ENCODE data around the gene FAM216A.

FAM216A gene

DNA sequence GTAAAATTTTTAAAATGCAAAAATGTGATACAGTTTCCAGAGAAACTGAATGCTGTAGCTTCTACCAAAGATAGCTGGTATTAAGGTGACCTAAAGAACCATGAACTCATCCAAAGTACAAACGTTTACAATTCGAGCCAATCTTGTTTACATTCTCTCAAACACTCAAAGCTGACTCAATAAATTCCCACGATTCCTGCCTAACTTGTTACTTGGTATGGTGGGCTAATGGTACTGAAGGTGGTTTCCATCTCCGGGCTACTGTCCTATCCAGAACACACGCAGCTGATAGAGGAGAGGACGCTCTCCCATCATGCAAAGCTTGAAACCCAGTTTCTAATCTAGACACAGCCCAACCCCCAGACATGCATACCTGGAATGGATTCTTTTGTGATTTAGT is 65.0 kb downstream of the FAM216A start:
- H2BK12ac ChIP-seq (ENCODE audit: low read length) = no peak overlapping the region
- H3K27me3 ChIP-seq (ENCODE audit: control insufficient read depth in 3 of 3, insufficient read depth in 3 of 3, low read depth in 1 of 3, low read length in 3 of 3) = no peaks in the 10 kb centered on the region
- H3K9me3 ChIP-seq (replicated peaks in 1 of 2; ENCODE audit: control insufficient read depth in 2 of 2, insufficient read depth in 1 of 2, low read depth in 1 of 2, low read length in 2 of 2) = no peaks in the 10 kb centered on the region
- peaks cover 7 to 47% of the 10 kb centered on the region in 2 donors for H3K36me3 ChIP-seq (replicated peaks in 1 of 2; ENCODE audit: control insufficient read depth in 2 of 2, insufficient read depth in 2 of 2, low read length in 2 of 2)
- H3K4me2 ChIP-seq (ENCODE audit: insufficient read depth, low read length, poor library complexity, severe bottlenecking) = no peak overlapping the region
- no peaks in the 10 kb centered on the region for H3K79me1 ChIP-seq (ENCODE audit: low read depth, low read length)
- no peak overlapping the region for H2BK120ac ChIP-seq (ENCODE audit: low read depth, low read length)
- no peak overlapping the region for H4K8ac ChIP-seq (ENCODE audit: low read depth, low read length)
- no peak overlapping the region for H3K14ac ChIP-seq (ENCODE audit: low read length)
- no peaks in the 10 kb centered on the region for H3K4me1 ChIP-seq (ENCODE audit: control insufficient read depth in 2 of 2, insufficient read depth in 1 of 2, low read depth in 1 of 2, low read length in 2 of 2)
- no peak overlapping the region for H2AK5ac ChIP-seq (ENCODE audit: low read depth, low read length)
- H3K23ac ChIP-seq (ENCODE audit: low read depth, low read length, poor library complexity) = no peak overlapping the region
- H3K18ac ChIP-seq (ENCODE audit: low read length) = no peak overlapping the region
- no peak overlapping the region for H2BK15ac ChIP-seq (ENCODE audit: low read length)
- WGBS, 2 donors (ENCODE audit: extremely low coverage in 2 of 2, insufficient read length in 2 of 2, insufficient replicate concordance in 1 of 2) = no CpG with 5 or more reads among the region's 6 CpGs
- H3K4me3 ChIP-seq (ENCODE audit: low read length in 2 of 2) = no peak overlapping the region
- no peak for DNase-seq (ENCODE audit: low spot score)
- no peak overlapping the region for H2AFZ ChIP-seq (ENCODE audit: low read length)
- H3K4ac ChIP-seq (ENCODE audit: low read length) = no peak overlapping the region
- no peak overlapping the region for H2BK5ac ChIP-seq (ENCODE audit: low read length)
- H3K9ac ChIP-seq (ENCODE audit: low read depth, low read length, poor library complexity) = no peak overlapping the region
- H4K91ac ChIP-seq (ENCODE audit: low read depth, low read length, poor library complexity) = no peak overlapping the region
- H3K27ac ChIP-seq (replicated peaks; ENCODE audit: low read length) = no peak overlapping the region

DNA sequence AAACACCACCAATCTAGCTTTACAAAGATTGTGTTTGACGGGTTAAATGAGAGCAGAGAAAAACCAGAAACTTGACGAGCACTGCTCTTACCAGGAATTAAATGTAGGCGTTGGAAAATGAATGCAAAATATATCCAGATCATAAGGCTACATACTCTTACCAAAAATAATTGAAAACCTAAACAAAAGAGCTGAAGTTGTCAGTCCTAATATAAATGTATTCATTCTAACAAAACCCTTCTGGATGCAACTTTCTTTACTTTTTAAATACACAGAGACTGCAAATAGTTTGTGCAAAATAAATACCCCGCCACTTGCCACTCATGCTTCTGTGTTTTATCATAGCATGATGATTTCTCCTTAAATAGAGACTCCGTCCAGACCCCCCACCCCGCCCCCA is 66.2 kb downstream of the FAM216A start:
- no peak overlapping the region for H3K4me2 ChIP-seq (ENCODE audit: insufficient read depth, low read length, poor library complexity, severe bottlenecking)
- H3K79me1 ChIP-seq (ENCODE audit: low read depth, low read length) = no peaks in the 10 kb centered on the region
- no peaks in the 10 kb centered on the region for H3K4me1 ChIP-seq (ENCODE audit: control insufficient read depth in 2 of 2, insufficient read depth in 1 of 2, low read depth in 1 of 2, low read length in 2 of 2)
- H3K9ac ChIP-seq (ENCODE audit: low read depth, low read length, poor library complexity) = no peak overlapping the region
- H3K18ac ChIP-seq (ENCODE audit: low read length) = no peak overlapping the region
- H2AFZ ChIP-seq (ENCODE audit: low read length) = no peak overlapping the region
- no peak overlapping the region for H3K23ac ChIP-seq (ENCODE audit: low read depth, low read length, poor library complexity)
- H3K27me3 ChIP-seq (ENCODE audit: control insufficient read depth in 3 of 3, insufficient read depth in 3 of 3, low read depth in 1 of 3, low read length in 3 of 3) = no peaks in the 10 kb centered on the region
- no peak for DNase-seq (ENCODE audit: low spot score)
- H4K8ac ChIP-seq (ENCODE audit: low read depth, low read length) = no peak overlapping the region
- no peak overlapping the region for H2BK12ac ChIP-seq (ENCODE audit: low read length)
- H3K14ac ChIP-seq (ENCODE audit: low read length) = no peak overlapping the region
- no peak overlapping the region for H4K91ac ChIP-seq (ENCODE audit: low read depth, low read length, poor library complexity)
- no peak overlapping the region for H2BK15ac ChIP-seq (ENCODE audit: low read length)
- H2AK5ac ChIP-seq (ENCODE audit: low read depth, low read length) = no peak overlapping the region
- H3K36me3 ChIP-seq (replicated peaks in 1 of 2; ENCODE audit: control insufficient read depth in 2 of 2, insufficient read depth in 2 of 2, low read length in 2 of 2) = peaks cover 9 to 59% of the 10 kb centered on the region in 2 donors
- no peak overlapping the region for H3K4ac ChIP-seq (ENCODE audit: low read length)
- no CpG with 5 or more reads among the region's 6 CpGs for WGBS, 2 donors (ENCODE audit: extremely low coverage in 2 of 2, insufficient read length in 2 of 2, insufficient replicate concordance in 1 of 2)
- H3K4me3 ChIP-seq (ENCODE audit: low read length in 2 of 2) = no peak overlapping the region
- no peak overlapping the region for H2BK5ac ChIP-seq (ENCODE audit: low read length)
- no peak overlapping the region for H3K27ac ChIP-seq (replicated peaks; ENCODE audit: low read length)
- no peaks in the 10 kb centered on the region for H3K9me3 ChIP-seq (replicated peaks in 1 of 2; ENCODE audit: control insufficient read depth in 2 of 2, insufficient read depth in 1 of 2, low read depth in 1 of 2, low read length in 2 of 2)
- no peak overlapping the region for H2BK120ac ChIP-seq (ENCODE audit: low read depth, low read length)

DNA sequence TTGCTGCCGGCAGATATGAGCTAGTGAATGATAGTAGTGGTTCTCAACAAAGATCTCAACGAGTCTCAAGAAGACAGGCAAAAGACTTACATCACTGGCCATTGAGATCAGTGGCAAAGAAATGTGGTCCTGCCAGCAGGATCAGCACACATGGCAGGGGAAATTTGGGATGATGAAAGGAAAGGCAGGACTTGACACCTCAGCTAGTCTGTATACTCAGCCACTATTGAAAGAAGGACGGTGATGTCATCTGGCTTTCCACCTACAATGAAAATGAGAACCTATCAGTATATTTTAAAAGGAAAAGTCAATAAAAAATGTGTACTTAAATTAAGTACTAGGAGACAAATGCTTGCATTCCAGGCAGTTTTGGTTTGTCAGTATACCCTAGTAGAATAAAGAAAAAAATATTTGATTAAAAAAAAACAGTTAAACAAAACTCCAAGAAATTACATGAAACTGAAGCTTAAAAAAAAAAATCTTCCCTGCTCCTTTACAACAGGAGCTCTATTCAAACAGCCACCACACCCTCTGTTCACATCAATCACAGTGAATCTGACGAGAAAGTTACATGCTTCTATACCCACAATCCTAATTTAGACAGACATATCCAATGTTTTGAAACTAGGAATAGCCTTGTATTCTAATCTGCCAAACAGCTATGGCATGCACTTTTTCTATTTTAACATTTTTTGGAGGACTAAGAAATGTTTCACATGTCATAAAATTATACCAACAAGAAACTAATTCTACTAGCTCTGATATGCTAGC is 68.4 kb downstream of the FAM216A start:
- Histone ChIP-seq H4K8ac (ENCODE audit: low read depth, low read length) (no peak overlapping the region), H3K36me3 (replicated peaks in 1 of 2; ENCODE audit: control insufficient read depth in 2 of 2, insufficient read depth in 2 of 2, low read length in 2 of 2) (peaks cover 9 to 56% of the 10 kb centered on the region in 2 donors), H2BK12ac (ENCODE audit: low read length) (no peak overlapping the region), H4K91ac (ENCODE audit: low read depth, low read length, poor library complexity) (no peak overlapping the region), H3K4me1 (ENCODE audit: control insufficient read depth in 2 of 2, insufficient read depth in 1 of 2, low read depth in 1 of 2, low read length in 2 of 2) (no peaks in the 10 kb centered on the region), H3K79me1 (ENCODE audit: low read depth, low read length) (no peaks in the 10 kb centered on the region), H2BK120ac (ENCODE audit: low read depth, low read length) (no peak overlapping the region), H3K9ac (ENCODE audit: low read depth, low read length, poor library complexity) (no peak overlapping the region), H3K27me3 (ENCODE audit: control insufficient read depth in 3 of 3, insufficient read depth in 3 of 3, low read depth in 1 of 3, low read length in 3 of 3) (no peaks in the 10 kb centered on the region), H3K4ac (ENCODE audit: low read length) (no peak overlapping the region), H2AFZ (ENCODE audit: low read length) (no peak overlapping the region), H3K4me2 (ENCODE audit: insufficient read depth, low read length, poor library complexity, severe bottlenecking) (no peak overlapping the region), H3K27ac (replicated peaks; ENCODE audit: low read length) (no peak overlapping the region), H3K9me3 (replicated peaks in 1 of 2; ENCODE audit: control insufficient read depth in 2 of 2, insufficient read depth in 1 of 2, low read depth in 1 of 2, low read length in 2 of 2) (no peaks in the 10 kb centered on the region), H2BK15ac (ENCODE audit: low read length) (no peak overlapping the region), H2BK5ac (ENCODE audit: low read length) (no peak overlapping the region), H3K4me3 (ENCODE audit: low read length in 2 of 2) (no peak overlapping the region), H2AK5ac (ENCODE audit: low read depth, low read length) (no peak overlapping the region), H3K18ac (ENCODE audit: low read length) (no peak overlapping the region), H3K14ac (ENCODE audit: low read length) (no peak overlapping the region), H3K23ac (ENCODE audit: low read depth, low read length, poor library complexity) (no peak overlapping the region)
- WGBS, 2 donors (ENCODE audit: extremely low coverage in 2 of 2, insufficient read length in 2 of 2, insufficient replicate concordance in 1 of 2) = no CpG with 5 or more reads among the region's 4 CpGs
- DNase-seq (ENCODE audit: low spot score) = no peak

DNA sequence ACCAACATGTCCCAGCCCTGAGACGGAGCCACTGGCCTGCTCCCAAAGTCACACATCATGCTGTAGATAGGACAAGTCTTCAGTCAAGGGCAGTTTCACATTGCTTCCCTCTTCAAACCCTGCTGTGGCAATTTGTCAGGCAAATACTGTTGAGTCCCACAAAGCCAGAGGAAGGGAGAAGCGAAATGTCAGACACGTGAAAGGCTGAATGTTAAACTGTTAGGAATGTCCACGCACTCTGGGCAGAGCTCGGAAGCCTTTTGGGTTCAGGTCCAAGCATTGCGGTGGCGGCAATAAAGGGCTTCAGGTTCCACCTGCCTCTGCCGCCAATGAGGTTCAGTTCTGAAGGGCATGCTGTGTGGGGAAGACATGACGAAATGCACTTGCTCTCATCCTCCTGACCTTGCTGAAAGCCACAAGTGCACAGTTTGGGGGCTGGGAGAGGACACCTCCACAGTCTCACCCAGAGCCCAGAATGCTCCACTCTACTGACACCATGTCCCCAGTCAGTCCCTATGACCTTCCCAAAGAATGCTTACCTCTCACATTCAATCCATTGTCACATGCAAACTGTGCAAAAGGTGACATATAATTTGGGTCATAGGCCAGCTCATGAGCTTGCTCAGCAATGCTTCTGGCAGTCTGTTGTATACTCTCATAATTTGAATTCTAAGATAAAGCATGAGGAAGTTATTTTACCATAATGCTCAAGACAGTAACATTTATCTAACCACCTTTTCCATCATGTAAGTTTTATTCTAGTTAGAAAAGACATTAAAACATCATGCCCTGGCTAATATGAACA is 69.2 kb downstream of the FAM216A start:
- H3K79me1 ChIP-seq (ENCODE audit: low read depth, low read length) = no peaks in the 10 kb centered on the region
- no peaks in the 10 kb centered on the region for H3K9me3 ChIP-seq (replicated peaks in 1 of 2; ENCODE audit: control insufficient read depth in 2 of 2, insufficient read depth in 1 of 2, low read depth in 1 of 2, low read length in 2 of 2)
- H3K23ac ChIP-seq (ENCODE audit: low read depth, low read length, poor library complexity) = no peak overlapping the region
- no peak overlapping the region for H3K4ac ChIP-seq (ENCODE audit: low read length)
- H4K8ac ChIP-seq (ENCODE audit: low read depth, low read length) = no peak overlapping the region
- H2AFZ ChIP-seq (ENCODE audit: low read length) = no peak overlapping the region
- WGBS, 2 donors (ENCODE audit: extremely low coverage in 2 of 2, insufficient read length in 2 of 2, insufficient replicate concordance in 1 of 2) = no CpG with 5 or more reads among the region's 9 CpGs
- H3K4me2 ChIP-seq (ENCODE audit: insufficient read depth, low read length, poor library complexity, severe bottlenecking) = no peak overlapping the region
- H3K27me3 ChIP-seq (ENCODE audit: control insufficient read depth in 3 of 3, insufficient read depth in 3 of 3, low read depth in 1 of 3, low read length in 3 of 3) = no peaks in the 10 kb centered on the region
- H2BK120ac ChIP-seq (ENCODE audit: low read depth, low read length) = no peak overlapping the region
- no peaks in the 10 kb centered on the region for H3K4me1 ChIP-seq (ENCODE audit: control insufficient read depth in 2 of 2, insufficient read depth in 1 of 2, low read depth in 1 of 2, low read length in 2 of 2)
- no peak overlapping the region for H3K4me3 ChIP-seq (ENCODE audit: low read length in 2 of 2)
- H2BK15ac ChIP-seq (ENCODE audit: low read length) = no peak overlapping the region
- peak overlapping the region; percentile 50 for H3K9ac ChIP-seq (ENCODE audit: low read depth, low read length, poor library complexity)
- no peak overlapping the region for H3K14ac ChIP-seq (ENCODE audit: low read length)
- peaks cover 9 to 56% of the 10 kb centered on the region in 2 donors for H3K36me3 ChIP-seq (replicated peaks in 1 of 2; ENCODE audit: control insufficient read depth in 2 of 2, insufficient read depth in 2 of 2, low read length in 2 of 2)
- no peak overlapping the region for H3K18ac ChIP-seq (ENCODE audit: low read length)
- DNase-seq (ENCODE audit: low spot score) = no peak
- H2BK5ac ChIP-seq (ENCODE audit: low read length) = no peak overlapping the region
- H2BK12ac ChIP-seq (ENCODE audit: low read length) = no peak overlapping the region
- H2AK5ac ChIP-seq (ENCODE audit: low read depth, low read length) = no peak overlapping the region
- no peak overlapping the region for H3K27ac ChIP-seq (replicated peaks; ENCODE audit: low read length)
- H4K91ac ChIP-seq (ENCODE audit: low read depth, low read length, poor library complexity) = no peak overlapping the region

Data from neuronal stem cell (in vitro differentiated cells).